ENCODE results near the gene HTRA2.

The HTRA2 gene

GRCh38 chr2:74488643-74489481, 40.9 kb upstream of the HTRA2 start:
- no peak overlapping the region for H3K27ac ChIP-seq
- TF ChIP-seq CTCF (conservative IDR thresholded peaks at IDR 0.05): no peak
- no peak for TF ChIP-seq ZFX (IDR thresholded peaks at IDR 0.05)

GRCh38 chr2:74489906-74490305, 39.8 kb upstream of the HTRA2 start:
- no peak overlapping the region for H3K27ac ChIP-seq
- no peak for TF ChIP-seq ZFX (IDR thresholded peaks at IDR 0.05)
- no peak for TF ChIP-seq CTCF (conservative IDR thresholded peaks at IDR 0.05)

- TF ChIP-seq ZFX (IDR thresholded peaks at IDR 0.05) (no peak), CTCF (conservative IDR thresholded peaks at IDR 0.05) (no peak)
- H3K27ac ChIP-seq: no peak overlapping the region
Observed at GRCh38 chr2:74491648-74492544, 37.8 kb upstream of the HTRA2 start.

- H3K27ac ChIP-seq: no peak overlapping the region
- TF ChIP-seq CTCF (conservative IDR thresholded peaks at IDR 0.05): no peak
- TF ChIP-seq ZFX (IDR thresholded peaks at IDR 0.05): no peak
Observed at GRCh38 chr2:74493546-74493945, 36.2 kb upstream of the HTRA2 start.

GRCh38 chr2:74495440-74495839, 34.3 kb upstream of the HTRA2 start:
- no peak for TF ChIP-seq CTCF (conservative IDR thresholded peaks at IDR 0.05)
- no peak for TF ChIP-seq ZFX (IDR thresholded peaks at IDR 0.05)
- no peak overlapping the region for H3K27ac ChIP-seq

GRCh38 chr2:74496997-74497776, 32.5 kb upstream of the HTRA2 start:
- no peak overlapping the region for H3K27ac ChIP-seq
- TF ChIP-seq CTCF (conservative IDR thresholded peaks at IDR 0.05): no peak
- TF ChIP-seq ZFX (IDR thresholded peaks at IDR 0.05): no peak

Measured in C4-2B (cell line).